Activated CD4-positive, alpha-beta memory T cell treated with anti-CD3 and anti-CD28 coated beads, Interleukin-2, amount 10 ng/mL, durations not matched to agents 7 days and 5 days (primary cell): ENCODE measurements around the gene LGSN. TPM values are rescaled to one million over a fixed set of nuclear protein-coding genes. Genes with fewer than 3 reads are reported as not detected.
"Not testable (repeated sequence)": the region's sequence is repeated elsewhere in the genome, so short reads cannot be mapped to it uniquely, and the experiment has no call there.

Source experiments
- CTCF ChIA-PET: fragments of 350-600 bp; sonication (Branson Sonifier 250); formaldehyde crosslinking; loops from one replicate; lab custom pipeline; 2021; ENCODE audit warnings: antibody characterized with exemption, inconsistent platforms; lab: Charles Lee
- POLR2A ChIA-PET: fragments of 350-600 bp; sonication (Branson Sonifier 250); formaldehyde crosslinking; loops from one replicate; lab custom pipeline; 2021; ENCODE audit warnings: antibody characterized with exemption; lab: Charles Lee
- DNase-seq: peaks from one replicate; pipeline ENCODE4 v3.0.0-alpha.2; 2020
- H3K27ac Mint-ChIP-seq: one replicate; pipeline ENCODE4 v1.8.0; 2021; ENCODE audit warnings: mild to moderate bottlenecking, mixed read lengths
- H3K27me3 Mint-ChIP-seq: one replicate; pipeline ENCODE4 v1.8.0; 2021; ENCODE audit warnings: mixed read lengths
- H3K36me3 Mint-ChIP-seq: one replicate; pipeline ENCODE4 v1.8.0; 2021; ENCODE audit warnings: low read depth, mixed read lengths
- H3K4me1 Mint-ChIP-seq: one replicate; pipeline ENCODE4 v1.8.0; 2021; ENCODE audit warnings: mixed read lengths
- H3K4me3 Mint-ChIP-seq: one replicate; pipeline ENCODE4 v1.8.0; 2021; ENCODE audit warnings: mild to moderate bottlenecking, mixed read lengths
- H3K9me3 Mint-ChIP-seq: one replicate; pipeline ENCODE4 v1.8.0; 2021; ENCODE audit warnings: mixed read lengths
- total RNA-seq, 2 experiments: library from RNA; stranded (reverse); gene quantifications; one replicate each; pipeline ENCODE4 v1.2.3, GENCODE V29; 2021

The LGSN gene
- total RNA-seq, 2 experiments from 2014 or later: 0.15 to 0.18 TPM

- no peak for DNase-seq
- H3K9me3 Mint-ChIP-seq: no peaks in the 10 kb centered on the region
- H3K27ac Mint-ChIP-seq: no peak overlapping the region
- H3K36me3 Mint-ChIP-seq: no peaks in the 10 kb centered on the region
- H3K4me1 Mint-ChIP-seq: no peaks in the 10 kb centered on the region
- H3K4me3 Mint-ChIP-seq: no peak overlapping the region
- CTCF ChIA-PET: no interaction called here
- H3K27me3 Mint-ChIP-seq: peaks cover 3% of the 10 kb centered on the region
- POLR2A ChIA-PET: no interaction called here
Measured at GRCh38 chr6:63340351-63340750, 20.6 kb upstream of the LGSN start.

DNA sequence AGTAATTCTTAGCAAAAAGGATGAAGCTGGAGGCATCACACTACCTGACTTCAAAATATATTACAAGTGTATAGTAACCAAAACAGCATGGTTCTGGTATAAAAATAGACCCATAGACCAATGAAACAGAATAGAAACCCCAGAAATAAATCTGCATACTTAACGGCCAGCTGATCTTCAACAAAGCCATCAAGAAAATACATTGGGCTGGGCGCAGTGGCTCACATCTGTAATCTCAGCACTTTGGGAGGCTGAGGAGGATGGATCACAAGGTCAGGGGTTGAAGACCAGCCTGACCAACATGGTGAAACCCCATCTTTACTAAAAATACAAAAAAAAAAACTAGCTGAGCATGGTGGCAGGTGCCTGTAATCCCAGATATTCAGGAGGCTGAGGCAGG lies 14.9 kb upstream of the LGSN start:
- POLR2A ChIA-PET, DNase-seq, H3K9me3 Mint-ChIP-seq, H3K36me3 Mint-ChIP-seq, H3K4me1 Mint-ChIP-seq, H3K27ac Mint-ChIP-seq, CTCF ChIA-PET, H3K4me3 Mint-ChIP-seq, H3K27me3 Mint-ChIP-seq: not testable (repeated sequence)

GRCh38 chr6:63333440-63333839 lies 13.7 kb upstream of the LGSN start:
- POLR2A ChIA-PET: no interaction called here
- DNase-seq: no peak
- no peaks in the 10 kb centered on the region for H3K9me3 Mint-ChIP-seq
- H3K27me3 Mint-ChIP-seq: no peaks in the 10 kb centered on the region
- H3K36me3 Mint-ChIP-seq: no peaks in the 10 kb centered on the region
- CTCF ChIA-PET: no interaction called here
- no peak overlapping the region for H3K4me3 Mint-ChIP-seq
- no peaks in the 10 kb centered on the region for H3K4me1 Mint-ChIP-seq
- no peak overlapping the region for H3K27ac Mint-ChIP-seq

DNA sequence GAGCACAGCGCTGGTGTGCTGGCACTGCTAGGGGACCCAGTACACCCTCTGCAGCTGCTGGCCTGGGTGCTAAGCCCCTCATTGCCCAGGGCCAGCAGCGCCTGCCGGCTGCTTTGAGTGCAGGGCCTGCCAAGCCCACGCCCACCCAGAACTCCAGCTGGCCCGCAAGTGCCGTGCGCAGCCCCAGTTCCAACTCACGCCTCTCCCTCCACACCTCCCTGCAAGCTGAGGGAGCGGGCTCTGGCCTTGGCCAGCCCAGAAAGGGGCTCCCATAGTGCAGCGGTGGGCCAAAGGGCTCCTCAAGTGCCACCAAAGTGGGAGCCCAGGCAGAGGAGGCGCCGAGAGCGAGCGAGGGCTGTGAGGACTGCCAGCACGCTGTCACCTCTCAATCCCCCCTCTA lies 6.8 kb upstream of the LGSN start:
- H3K4me1 Mint-ChIP-seq, H3K4me3 Mint-ChIP-seq, DNase-seq, H3K9me3 Mint-ChIP-seq, CTCF ChIA-PET, H3K36me3 Mint-ChIP-seq, H3K27ac Mint-ChIP-seq, POLR2A ChIA-PET, H3K27me3 Mint-ChIP-seq: not testable (repeated sequence)

GRCh38 chr6:63322981-63323380 lies 3.2 kb upstream of the LGSN start:
- CTCF ChIA-PET: no interaction called here
- H3K9me3 Mint-ChIP-seq: peaks cover 4% of the 10 kb centered on the region
- no peaks in the 10 kb centered on the region for H3K4me1 Mint-ChIP-seq

DNA sequence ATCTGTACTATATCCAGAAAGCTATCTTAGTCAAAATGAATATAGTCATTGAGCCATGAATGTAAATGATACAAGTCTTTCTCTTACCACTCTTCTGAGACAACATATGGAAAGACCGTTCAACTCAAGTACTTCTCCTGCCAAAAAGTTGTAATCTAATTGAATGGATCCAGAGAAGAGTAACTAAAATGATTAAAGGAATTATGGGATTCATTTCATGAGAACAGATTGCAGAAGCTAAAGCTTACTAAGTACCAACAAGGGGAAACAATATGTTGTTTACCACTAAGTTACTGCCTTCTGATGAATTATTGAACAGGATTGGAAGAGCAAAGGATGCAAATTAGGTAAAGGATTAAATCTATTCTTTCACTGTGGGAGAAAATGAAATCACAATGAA lies 2.0 kb upstream of the LGSN start:
- Mint-ChIP-seq H3K36me3 (no peaks in the 10 kb centered on the region), H3K4me1 (no peaks in the 10 kb centered on the region), H3K27me3 (peaks cover 1% of the 10 kb centered on the region), H3K4me3 (no peak overlapping the region), H3K9me3 (peaks cover 2% of the 10 kb centered on the region), H3K27ac (no peak overlapping the region)
- DNase-seq: no peak
- ChIA-PET POLR2A (no interaction called here), CTCF (no interaction called here)

More at GRCh38 chr6:63322981-63323380, 3.2 kb upstream of the LGSN start:
- DNase-seq: no peak
- POLR2A ChIA-PET: no interaction called here
- no peaks in the 10 kb centered on the region for H3K36me3 Mint-ChIP-seq
- no peaks in the 10 kb centered on the region for H3K27me3 Mint-ChIP-seq
- H3K27ac Mint-ChIP-seq: no peak overlapping the region
- H3K4me3 Mint-ChIP-seq: no peak overlapping the region

DNA sequence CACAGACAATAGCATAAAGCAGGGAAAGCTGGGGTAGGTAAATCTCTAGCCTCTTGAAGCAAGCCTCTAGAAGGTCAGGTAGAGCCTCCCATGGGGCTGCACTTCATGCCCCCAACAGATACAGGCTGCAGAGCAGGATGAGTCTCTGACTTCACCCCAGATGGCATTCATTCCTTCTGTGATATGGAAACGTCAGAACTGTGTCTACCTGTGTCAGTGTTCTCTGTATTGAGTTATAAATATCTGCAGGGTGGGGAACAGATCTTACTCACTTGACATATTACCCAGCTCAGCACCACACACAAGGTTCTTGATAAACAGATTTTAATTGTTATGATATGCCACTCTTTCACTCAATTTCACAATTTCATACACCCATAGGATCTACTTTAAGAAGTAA lies 2.1 kb downstream of the LGSN start:
- Mint-ChIP-seq H3K9me3 (no peaks in the 10 kb centered on the region), H3K4me1 (no peaks in the 10 kb centered on the region), H3K27me3 (peaks cover 1% of the 10 kb centered on the region), H3K36me3 (no peaks in the 10 kb centered on the region), H3K27ac (no peak overlapping the region), H3K4me3 (no peak overlapping the region)
- no peak for DNase-seq
- ChIA-PET POLR2A (no interaction called here), CTCF (interaction anchor here (0.5 kb wide), 1 partner anchor 102 kb away, joined by 3 read pairs; no protein-coding TSS in a partner anchor)

DNA sequence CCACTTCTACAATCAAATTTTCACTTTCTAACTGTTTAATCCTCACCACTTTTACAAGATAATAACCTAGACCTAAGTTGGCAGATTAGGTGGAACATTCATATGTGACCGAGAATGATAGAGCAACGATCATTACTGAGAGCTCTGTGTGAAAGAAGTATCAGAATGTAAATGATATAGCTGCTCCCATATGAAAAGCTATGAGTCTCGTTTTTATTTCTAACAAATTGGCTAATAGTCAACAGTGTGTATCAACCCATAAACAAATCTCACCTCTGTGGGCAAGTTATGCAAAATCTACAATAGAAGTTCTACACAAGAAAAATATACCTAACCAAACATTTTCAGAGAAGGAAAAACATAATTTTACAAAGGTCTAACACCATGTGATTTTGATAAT lies 3.7 kb downstream of the LGSN start:
- ChIA-PET POLR2A (no interaction called here), CTCF (no interaction called here)
- no peak overlapping the region for H3K27ac Mint-ChIP-seq
- no peaks in the 10 kb centered on the region for H3K36me3 Mint-ChIP-seq
- H3K4me3 Mint-ChIP-seq: no peak overlapping the region
- H3K27me3 Mint-ChIP-seq: peaks cover 1% of the 10 kb centered on the region
- no peak for DNase-seq
- H3K9me3 Mint-ChIP-seq: no peaks in the 10 kb centered on the region
- no peaks in the 10 kb centered on the region for H3K4me1 Mint-ChIP-seq

- no peaks in the 10 kb centered on the region for H3K9me3 Mint-ChIP-seq
- POLR2A ChIA-PET: no interaction called here
Measured at GRCh38 chr6:63313111-63313510, 6.7 kb downstream of the LGSN start.

DNA sequence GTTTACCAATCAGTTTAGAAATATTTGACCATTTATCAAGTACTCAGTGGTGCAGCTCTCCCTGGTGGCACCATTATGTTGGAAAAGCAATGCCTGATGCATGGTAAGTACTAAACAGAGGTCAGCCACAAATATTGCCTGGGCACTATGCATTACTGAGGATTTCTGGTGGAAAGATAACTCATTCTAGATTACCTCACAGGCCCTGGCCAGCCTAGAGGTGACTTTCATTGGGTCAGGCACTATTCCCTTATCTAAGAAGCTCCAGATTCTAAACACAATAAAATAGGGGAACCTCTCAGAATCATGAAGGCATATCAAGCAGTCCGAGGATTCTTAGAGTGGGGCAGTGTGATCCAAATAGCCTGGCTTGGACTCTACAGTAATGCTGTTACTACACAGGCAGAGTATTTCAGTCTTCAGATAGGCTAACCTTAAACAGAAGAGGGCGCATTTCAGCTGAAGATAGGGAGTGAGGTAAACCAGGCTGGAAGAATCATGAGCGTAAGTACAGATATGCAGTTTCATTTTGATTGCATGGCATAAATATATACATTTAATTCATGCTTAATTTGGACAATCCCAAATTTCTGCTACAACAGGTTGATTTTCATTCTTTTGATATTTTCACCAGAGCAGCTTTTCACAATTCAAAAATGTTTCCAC lies 12.1 kb downstream of the LGSN start:
- Mint-ChIP-seq H3K4me3 (no peak overlapping the region), H3K4me1 (no peaks in the 10 kb centered on the region), H3K36me3 (no peaks in the 10 kb centered on the region), H3K27me3 (no peaks in the 10 kb centered on the region), H3K27ac (no peak overlapping the region), H3K9me3 (no peaks in the 10 kb centered on the region)
- POLR2A ChIA-PET: no interaction called here
- DNase-seq: no peak
- CTCF ChIA-PET: interaction anchor here (1.3 kb wide), 1 partner anchor 495 kb away, joined by 4 read pairs; no protein-coding TSS in a partner anchor

More at GRCh38 chr6:63313111-63313510, 6.7 kb downstream of the LGSN start:
- H3K4me1 Mint-ChIP-seq: no peaks in the 10 kb centered on the region
- H3K27ac Mint-ChIP-seq: no peak overlapping the region
- no peak for DNase-seq
- CTCF ChIA-PET: no interaction called here
- no peak overlapping the region for H3K4me3 Mint-ChIP-seq
- peaks cover 1% of the 10 kb centered on the region for H3K27me3 Mint-ChIP-seq
- no peaks in the 10 kb centered on the region for H3K36me3 Mint-ChIP-seq

DNA sequence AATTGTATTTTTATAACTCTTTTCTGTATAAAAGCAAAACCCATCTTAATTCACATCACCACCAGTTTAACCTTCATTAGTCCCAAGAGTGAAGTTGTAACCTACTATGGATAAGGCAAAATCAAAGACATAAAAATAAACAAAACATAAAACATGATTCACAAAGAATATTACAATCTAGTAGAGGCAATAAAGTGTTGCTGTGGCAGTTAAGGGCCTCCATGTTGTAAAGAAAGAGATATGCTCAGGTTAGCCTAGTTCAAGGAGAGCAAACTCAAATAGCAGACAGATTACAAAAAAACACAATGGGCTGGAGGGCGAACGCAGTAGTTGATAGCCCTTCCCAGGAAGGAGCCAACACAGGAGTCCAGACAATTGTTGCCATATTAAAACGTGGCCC lies 13.4 kb downstream of the LGSN start:
- Mint-ChIP-seq H3K27me3 (no peaks in the 10 kb centered on the region), H3K4me1 (no peaks in the 10 kb centered on the region), H3K9me3 (no peaks in the 10 kb centered on the region), H3K27ac (no peak overlapping the region), H3K4me3 (no peak overlapping the region), H3K36me3 (no peaks in the 10 kb centered on the region)
- ChIA-PET CTCF (no interaction called here), POLR2A (no interaction called here)
- no peak for DNase-seq

GRCh38 chr6:63305277-63305676 lies 14.5 kb downstream of the LGSN start:
- no peaks in the 10 kb centered on the region for H3K4me1 Mint-ChIP-seq
- POLR2A ChIA-PET: no interaction called here

DNA sequence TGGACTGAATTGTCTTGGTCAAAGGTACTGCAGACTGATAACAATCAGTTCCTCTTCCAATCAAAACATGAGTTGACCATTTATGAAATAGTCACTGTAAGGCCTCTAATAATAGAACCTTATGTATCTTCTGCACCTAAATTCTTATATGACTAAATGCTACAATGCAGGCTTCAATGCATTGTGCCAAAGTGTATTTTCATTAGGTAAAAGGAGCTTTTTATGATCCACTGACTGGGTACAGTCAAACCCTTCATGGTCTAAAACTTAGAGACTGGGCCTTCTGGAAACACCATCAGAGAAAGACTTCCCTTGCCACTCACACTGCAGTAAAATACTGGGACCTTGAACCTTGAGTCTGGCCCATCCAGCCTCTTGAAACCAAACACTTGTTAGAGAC lies 16.3 kb downstream of the LGSN start:
- Mint-ChIP-seq H3K36me3 (no peaks in the 10 kb centered on the region), H3K4me1 (no peaks in the 10 kb centered on the region), H3K27ac (no peak overlapping the region), H3K4me3 (no peak overlapping the region), H3K9me3 (no peaks in the 10 kb centered on the region), H3K27me3 (no peaks in the 10 kb centered on the region)
- ChIA-PET CTCF (interaction anchor here (0.9 kb wide), 1 partner anchor 297 kb away, joined by 3 read pairs; no protein-coding TSS in a partner anchor), POLR2A (no interaction called here)
- no peak for DNase-seq

More at GRCh38 chr6:63305277-63305676, 14.5 kb downstream of the LGSN start:
- H3K27me3 Mint-ChIP-seq: no peaks in the 10 kb centered on the region
- H3K36me3 Mint-ChIP-seq: no peaks in the 10 kb centered on the region
- H3K9me3 Mint-ChIP-seq: no peaks in the 10 kb centered on the region
- no peak overlapping the region for H3K27ac Mint-ChIP-seq
- H3K4me3 Mint-ChIP-seq: no peak overlapping the region
- DNase-seq: no peak
- CTCF ChIA-PET: no interaction called here

GRCh38 chr6:63299667-63300066 lies 20.1 kb downstream of the LGSN start:
- Mint-ChIP-seq H3K4me1 (no peaks in the 10 kb centered on the region), H3K9me3 (no peaks in the 10 kb centered on the region), H3K36me3 (no peaks in the 10 kb centered on the region), H3K4me3 (no peak overlapping the region), H3K27ac (no peak overlapping the region), H3K27me3 (no peaks in the 10 kb centered on the region)
- no peak for DNase-seq
- CTCF ChIA-PET: no interaction called here
- POLR2A ChIA-PET: no interaction called here
